K562 (cell line): ENCODE measurements around the gene ACRV1. TPM values are rescaled to one million over a fixed set of nuclear protein-coding genes. Genes with fewer than 3 reads are reported as not detected.

ENCODE experiments used
- CHD7 ChIP-seq: fragments of 200-600 bp; sonication (generic); IDR thresholded peaks from one replicate; pipeline ENCODE4 v1.6.1; 2012; ENCODE audit warnings: mild to moderate bottlenecking, low read depth, low read length, inconsistent platforms
- ETV5 ChIP-seq: sonication (generic); formaldehyde crosslinking; IDR thresholded peaks from 2 replicates; pipeline ENCODE4 v1.4.0; 2020; ENCODE audit warnings: low read depth, mild to moderate bottlenecking, missing genetic modification reagents
- FIP1L1 ChIP-seq: fragments of 200-400 bp; formaldehyde crosslinking; IDR thresholded peaks from 2 replicates; pipeline ENCODE4 v1.6.1; 2018; ENCODE audit warnings: mild to moderate bottlenecking, low read depth, low read length; ENCODE audit not compliant: poor library complexity, severe bottlenecking
- GABPB2 ChIP-seq: fragments of 250-450 bp; sonication (Bioruptor Pico); conservative IDR thresholded peaks from 2 replicates; pipeline ENCODE4 v1.5.1; 2021; ENCODE audit warnings: mild to moderate bottlenecking
- GTF2E2 ChIP-seq: fragments of 200-800 bp; sonication (Bioruptor generic); IDR thresholded peaks from 2 replicates; pipeline ENCODE4 v1.6.1; 2016; ENCODE audit warnings: missing genetic modification characterization, missing compliant biosample characterization
- HDAC6 ChIP-seq: IDR thresholded peaks from 2 replicates; pipeline ENCODE4 v1.6.1; 2012; ENCODE audit warnings: low read depth, mild to moderate bottlenecking, control low read depth, inconsistent platforms, low read length, moderate library complexity
- ILF3 ChIP-seq: fragments of 450-650 bp; IDR thresholded peaks from 2 replicates; pipeline ENCODE4 v1.6.1; 2018; ENCODE audit warnings: antibody characterized with exemption, mild to moderate bottlenecking, moderate library complexity, borderline replicate concordance
- KDM4B ChIP-seq, 2 experiments: fragments of 450-650 bp in 1 of 2; sonication (generic) in 1 of 2; IDR thresholded peaks; 2 replicates each; pipeline ENCODE4 v1.6.1; 2016 to 2017; ENCODE audit warnings: borderline replicate concordance in 2 of 2, antibody characterized with exemption in 1 of 2, low read depth in 1 of 2, mild to moderate bottlenecking in 1 of 2
- POLR2AphosphoS5 ChIP-seq: IDR thresholded peaks from 2 replicates; pipeline ENCODE4 v1.6.1; 2011; ENCODE audit warnings: mild to moderate bottlenecking, low read depth, low read length, moderate library complexity; ENCODE audit not compliant: control insufficient read depth, insufficient read depth
- SMARCA4 ChIP-seq: fragments of 450-650 bp; IDR thresholded peaks from 2 replicates; pipeline ENCODE4 v1.6.1; 2016
- SREBF1 ChIP-seq: fragments of 150-350 bp; IDR thresholded peaks from 2 replicates; pipeline ENCODE4 v1.6.1; 2014; ENCODE audit warnings: antibody characterized with exemption, low read depth, low read length, borderline replicate concordance
- U2AF2 ChIP-seq: fragments of 200-400 bp; formaldehyde crosslinking; optimal IDR thresholded peaks from 2 replicates; pipeline ENCODE3; 2017; ENCODE audit warnings: low read depth, mild to moderate bottlenecking, low read length
- XRCC3 ChIP-seq: fragments of 450-650 bp; IDR thresholded peaks from 2 replicates; pipeline ENCODE4 v1.6.1; 2017; ENCODE audit warnings: mild to moderate bottlenecking, moderate library complexity
- ZNF175 ChIP-seq: fragments of 200-800 bp; sonication (Bioruptor generic); IDR thresholded peaks from 2 replicates; pipeline ENCODE4 v1.6.1; 2016; ENCODE audit warnings: low read depth, mild to moderate bottlenecking, missing genetic modification characterization, missing compliant biosample characterization
- ZNF324 ChIP-seq: fragments of 250-450 bp; sonication (Bioruptor Pico); IDR thresholded peaks from 2 replicates; pipeline ENCODE4 v1.4.0; 2020; ENCODE audit warnings: mild to moderate bottlenecking
- polyA plus RNA-seq, 8 experiments: library from polyadenylated mRNA; depleted of rRNA in 4 of 8; stranded (reverse) in 5 of 8; unstranded in 3 of 8; fragments of >200 nt; fragmentation: Nextera tagmentation in 2 of 8; fragmentation: Illumina TruSeq in 1 of 8; extraction: Ambion mirVana in 2 of 8; extraction: Trizol in 1 of 8; gene quantifications; 2 replicates each; pipeline versions ENCODE4 v1.2.1 to v1.2.3, GENCODE V29; 2011 to 2014; ENCODE audit warnings: inconsistent platforms in 1 of 8, missing spikeins in 1 of 8
- total RNA-seq, 7 experiments: library from RNA; depleted of rRNA in 6 of 7; stranded (reverse); fragments of >200 nt in 6 of 7; fragmentation: Illumina TruSeq in 2 of 7; extraction: Trizol in 2 of 7; gene quantifications; 2 replicates each; pipeline versions ENCODE4 v1.2.1 to v1.2.3, GENCODE V29; 2011 to 2021; ENCODE audit warnings: low replicate concordance in 1 of 7

The ACRV1 gene
- total and polyA plus RNA-seq, 9 of the 15 experiments (the other 6 are each of a cell fraction or from before 2014, with no cell fraction given) = 0.22 to 0.25 TPM; not detected in 7

GRCh38 chr11:125625630-125626287, 54.9 kb downstream of the ACRV1 start (continued):
- TF ChIP-seq ILF3 = no peak; the same call in 1 of the 2 replicates
- TF ChIP-seq ZNF175 (CRISPR knock-in tag) = peak; percentile 81; the same call in 1 of the 2 replicates
- TF ChIP-seq SREBF1 = no peak
- TF ChIP-seq ZNF324 (CRISPR knock-in tag) = 0 out of 2 replicates have a peak, but pooled peaks have one; percentile 17
- peak; percentile 85; the same call in 1 of the 2 replicates for TF ChIP-seq ETV5
- no peak for TF ChIP-seq GABPB2 (CRISPR knock-in tag)
- no peak for TF ChIP-seq FIP1L1
- TF ChIP-seq SMARCA4 = no peak; the same call in 1 of the 2 replicates
- no peak for TF ChIP-seq HDAC6
- peak; percentile 86 for TF ChIP-seq POLR2AphosphoS5
- TF ChIP-seq GTF2E2 = peak; percentile 99
- TF ChIP-seq XRCC3 = no peak
- no peak for TF ChIP-seq KDM4B (IDR thresholded peaks at IDR 0.05; ENCODE audit: borderline replicate concordance in 2 of 2, low read depth in 1 of 2)
- no peak for TF ChIP-seq U2AF2
- no peak for TF ChIP-seq CHD7
